NCI-H146 (cell line): ENCODE measurements around the gene FAM53B.

Experiments used
- DNase-seq: peaks from one replicate; lab custom pipeline; 2025; lab: John Stamatoyannopoulos, UW

Gene FAM53B

DNA sequence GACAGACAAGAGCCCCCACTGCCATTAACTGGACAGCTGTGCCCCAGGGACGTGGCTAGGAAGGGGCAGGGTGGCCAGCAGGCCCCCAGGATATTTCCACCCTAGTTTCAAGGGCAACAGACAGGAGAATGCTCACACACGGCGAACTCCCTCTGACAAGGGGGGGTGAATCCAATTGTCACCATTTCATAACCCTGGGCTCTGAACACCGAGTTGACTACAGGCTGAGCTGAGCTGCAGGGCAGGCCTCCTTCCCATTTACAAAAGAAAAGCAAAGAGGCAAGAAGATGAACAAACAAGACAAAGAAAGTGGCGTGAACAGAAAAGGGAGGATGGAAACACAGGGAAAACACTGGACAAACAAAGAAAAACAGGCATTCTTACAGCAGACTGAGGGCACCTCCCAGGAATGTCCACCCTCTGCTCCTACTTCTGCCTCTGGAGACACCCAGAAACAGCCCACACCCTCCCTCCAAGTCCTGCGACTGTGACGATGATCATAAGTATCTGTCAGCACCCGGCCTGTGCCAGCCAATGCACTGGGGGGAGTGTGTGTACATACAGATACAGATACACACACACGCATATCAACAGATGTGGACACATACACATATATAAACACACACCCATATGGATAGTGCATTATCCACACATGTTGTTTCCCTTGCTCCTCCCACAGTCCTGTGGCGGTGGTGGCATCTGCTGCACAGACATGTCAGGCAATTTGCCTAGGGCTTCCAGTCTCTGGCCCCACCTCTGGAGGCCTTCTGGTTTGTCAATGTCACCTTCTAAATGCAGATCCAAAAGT is 66.2 kb downstream of the FAM53B start:
- no peak for DNase-seq

DNA sequence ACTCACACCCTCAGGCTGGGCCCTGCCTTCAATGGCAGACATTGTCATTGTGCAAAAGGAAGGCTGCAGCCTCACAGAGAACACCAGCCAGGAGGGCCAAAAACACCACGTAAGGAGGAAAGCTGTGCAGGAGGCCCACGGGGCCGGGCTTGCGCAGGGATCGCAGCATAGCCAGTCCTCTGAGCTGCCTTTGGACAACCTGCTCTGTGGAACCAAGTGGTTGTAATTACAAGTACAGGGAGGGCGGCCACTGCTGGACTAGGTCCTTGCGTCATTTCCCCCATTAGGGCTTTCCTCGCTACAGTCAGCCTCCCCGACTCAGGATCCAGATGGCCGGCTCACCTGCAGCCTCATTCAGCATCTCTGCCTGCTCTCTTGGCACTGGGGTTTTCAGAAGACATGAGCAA is 66.9 kb downstream of the FAM53B start:
- DNase-seq, result no peak

DNA sequence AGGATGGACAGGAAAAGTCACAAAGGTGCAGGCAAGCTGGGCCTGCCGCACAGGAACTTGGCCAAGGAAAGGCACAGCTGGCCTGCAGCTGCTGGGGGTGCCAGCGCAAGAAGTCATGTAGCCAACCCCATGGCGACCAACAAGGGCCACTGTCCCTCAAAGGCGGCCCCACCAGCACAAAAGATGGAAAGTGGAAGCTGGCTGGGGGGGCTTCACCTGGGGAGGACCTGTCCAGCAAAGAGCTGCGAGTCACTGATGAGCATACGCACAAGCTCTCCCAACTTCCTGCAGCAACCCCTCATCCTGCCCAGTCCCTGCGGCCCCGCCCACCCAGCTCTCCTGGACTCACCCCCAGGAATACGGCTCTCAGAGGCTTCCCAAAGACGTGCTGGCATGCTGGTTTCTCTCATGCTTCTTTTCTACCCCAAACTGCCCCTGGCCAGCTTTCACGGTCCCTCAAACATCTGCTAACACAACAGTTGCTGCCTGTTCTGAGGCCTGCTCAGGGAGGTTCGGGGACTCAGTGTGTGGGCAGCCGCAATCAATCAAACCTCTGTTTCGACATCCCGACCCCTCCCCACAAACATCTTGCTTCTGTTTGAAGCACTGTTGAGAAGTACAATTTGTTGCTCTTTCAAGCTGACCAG is 67.6 kb downstream of the FAM53B start:
- no peak for DNase-seq

- DNase-seq, result no peak
Measured at GRCh38 chr10:124675824-124676223, 68.4 kb downstream of the FAM53B start.

DNA sequence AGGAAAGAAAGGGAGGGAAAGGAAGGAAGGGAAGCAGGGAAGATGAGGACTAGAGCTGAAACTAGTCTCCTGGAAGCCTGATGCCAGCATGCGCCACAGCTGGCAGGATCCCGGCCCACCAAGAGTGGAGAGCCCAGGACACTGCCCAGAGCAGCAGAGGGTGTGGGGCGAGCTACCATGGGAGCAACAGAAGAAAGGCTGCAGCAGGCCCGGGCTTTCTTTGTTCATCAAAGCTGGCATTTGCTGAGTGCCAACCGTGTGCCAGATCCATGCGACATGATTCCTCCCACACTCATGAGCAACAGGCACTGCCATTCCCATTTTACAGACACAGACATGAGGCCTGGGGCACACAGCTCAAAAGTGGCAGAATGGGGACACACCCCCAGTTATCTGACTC is 68.9 kb downstream of the FAM53B start:
- DNase-seq, result no peak

DNA sequence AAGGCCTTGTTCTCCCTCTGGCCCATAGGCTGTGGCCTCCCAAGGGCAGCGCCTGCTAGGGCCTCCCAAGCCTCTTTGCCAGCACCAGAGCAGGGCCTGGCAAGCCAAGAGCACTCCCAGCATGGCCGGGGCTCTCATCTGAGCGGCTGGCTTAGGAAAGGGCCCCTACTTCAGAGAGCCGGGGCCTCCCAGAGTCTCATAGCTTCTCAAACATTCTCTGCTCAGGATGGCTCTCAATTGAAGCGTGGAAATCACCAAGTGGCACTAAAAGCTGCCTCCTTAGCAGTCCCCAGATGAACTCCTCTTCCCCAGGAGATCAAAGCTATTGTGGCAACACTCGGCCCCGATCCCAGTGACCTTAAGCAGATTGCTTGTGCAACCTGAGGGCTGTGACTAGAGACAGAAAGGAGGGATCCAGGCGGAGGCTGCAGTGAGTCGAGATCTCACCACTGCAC is 69.4 kb downstream of the FAM53B start:
- no peak for DNase-seq

GRCh38 chr10:124672181-124672638 is 72.0 kb downstream of the FAM53B start:
- no peak for DNase-seq

DNA sequence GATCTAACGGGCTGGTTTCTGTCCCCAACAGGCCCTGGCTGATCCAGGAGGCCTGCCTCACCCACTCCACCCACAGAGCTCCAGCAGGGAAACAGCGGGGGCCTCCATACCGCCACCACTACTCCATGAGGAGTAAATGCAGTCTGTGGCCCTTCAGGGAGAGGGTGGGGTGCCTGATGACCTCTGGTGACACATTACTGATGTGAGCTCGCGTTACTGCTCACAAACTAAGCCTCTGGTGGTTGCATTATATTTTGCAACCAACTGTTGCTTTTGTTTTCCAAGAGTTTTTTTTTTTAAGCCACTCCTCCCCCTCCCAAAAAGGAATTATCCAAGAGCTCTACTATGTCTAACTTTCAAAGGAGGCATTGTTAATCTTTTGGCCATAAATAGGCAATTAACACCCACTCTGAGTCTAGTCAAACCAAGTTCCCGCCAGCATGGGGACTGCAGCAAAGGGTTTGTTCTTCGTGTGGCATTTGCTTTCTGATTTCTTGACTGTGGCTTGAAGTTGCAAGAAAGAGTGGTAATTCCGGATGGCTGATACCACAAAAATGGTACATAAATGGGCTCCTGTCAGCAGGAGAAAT is 72.6 kb downstream of the FAM53B start:
- no peak for DNase-seq

DNA sequence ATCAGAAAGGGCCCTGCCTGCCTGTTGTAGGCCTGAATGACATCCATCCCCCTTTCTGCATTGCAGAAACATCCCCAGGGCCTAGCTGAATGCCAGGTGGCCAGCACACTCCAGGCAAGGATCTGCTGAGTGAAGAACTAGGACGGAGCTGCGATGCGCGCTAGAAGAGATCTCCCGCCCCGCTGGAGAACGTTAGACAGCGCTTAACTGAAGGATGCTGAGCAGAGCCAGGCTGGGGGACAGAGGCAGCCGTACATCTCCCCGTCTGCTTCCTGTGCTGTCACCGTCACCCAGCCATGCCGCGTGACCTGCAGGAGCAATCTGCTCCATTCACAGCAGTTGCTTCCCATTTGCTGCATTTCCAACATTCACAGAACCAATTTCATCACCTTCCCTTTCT is 73.3 kb downstream of the FAM53B start:
- DNase-seq, result no peak

GRCh38 chr10:124669824-124670654 is 74.1 kb downstream of the FAM53B start:
- DNase-seq, result no peak

DNA sequence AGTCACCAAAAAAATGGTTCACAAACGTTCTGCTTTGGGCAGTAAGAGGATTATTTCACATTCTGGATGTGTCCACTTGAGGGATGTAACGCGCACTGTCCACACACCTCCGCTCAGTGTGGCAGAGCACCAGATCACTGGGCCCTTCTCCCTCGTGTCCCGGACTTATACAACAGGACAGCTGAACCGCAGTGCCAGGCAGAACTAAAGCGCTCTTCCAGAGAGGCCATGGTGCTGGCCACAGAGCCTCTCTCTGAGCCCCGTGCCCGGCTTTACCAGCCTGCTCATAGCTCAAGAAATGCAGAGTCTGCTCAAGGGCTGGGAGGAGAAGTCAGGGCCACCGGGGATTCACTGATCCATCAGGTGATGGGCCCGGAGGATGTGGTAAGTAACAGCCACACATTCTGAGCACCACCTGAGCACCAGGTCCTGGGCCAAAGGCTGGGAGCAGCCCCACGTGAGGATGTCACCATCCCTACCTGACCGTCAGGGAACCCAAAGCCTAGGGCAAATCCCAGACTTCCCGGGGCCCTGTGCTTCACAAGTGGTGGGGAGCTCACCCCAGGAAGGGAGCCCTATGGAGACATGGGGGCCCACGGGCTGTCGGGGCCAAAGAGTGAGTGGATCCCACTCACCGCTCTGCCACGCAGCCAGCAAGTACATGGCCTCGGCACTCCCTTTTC is 74.9 kb downstream of the FAM53B start:
- DNase-seq, result no peak

- DNase-seq, result no peak
Measured at GRCh38 chr10:124668517-124669051, 75.6 kb downstream of the FAM53B start.

DNA sequence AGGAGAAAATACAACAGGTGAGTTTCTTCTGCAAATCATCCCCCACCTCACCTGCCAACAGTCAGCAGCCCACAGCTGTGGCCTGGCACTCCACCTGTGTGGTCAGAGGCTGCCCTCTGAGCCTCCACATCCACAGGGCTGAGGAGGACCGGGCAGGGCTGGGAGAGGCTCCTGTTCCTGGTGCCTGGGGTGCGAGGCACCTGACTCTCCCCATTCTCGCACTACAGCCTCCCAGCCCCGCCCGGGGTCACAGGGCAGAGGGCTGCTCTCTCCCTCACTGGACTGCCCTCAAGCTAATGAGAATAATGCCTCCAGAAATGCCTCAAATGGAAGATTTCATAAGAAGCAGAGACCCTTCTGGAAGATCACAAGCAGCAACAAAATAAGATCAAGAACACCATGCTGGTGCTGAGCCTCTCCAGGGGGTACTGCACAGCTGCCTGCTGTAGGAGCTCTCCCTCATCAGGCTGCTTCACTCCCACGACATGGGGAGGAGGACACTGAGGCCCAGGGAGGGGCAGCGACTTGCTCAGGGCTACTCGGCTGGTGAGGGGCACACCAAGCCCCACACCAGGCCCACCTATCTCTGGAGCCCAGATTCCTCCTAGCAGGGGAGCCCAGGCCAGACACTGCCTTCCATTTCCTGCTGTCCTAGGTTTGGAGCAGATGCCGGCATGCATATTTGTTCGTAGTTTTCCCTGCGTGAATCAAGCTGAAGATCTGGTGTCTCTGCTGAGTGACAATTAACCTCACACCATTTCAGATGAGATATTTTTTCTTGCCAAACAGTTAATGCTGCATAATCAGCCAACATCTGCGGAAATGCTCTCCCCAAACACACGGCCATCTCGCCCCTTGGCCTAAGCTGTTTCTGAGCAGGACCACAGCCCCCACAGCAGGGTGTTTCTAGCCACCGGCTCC is 76.5 kb downstream of the FAM53B start:
- peak; percentile 19 for DNase-seq

GRCh38 chr10:124666494-124666893 is 77.7 kb downstream of the FAM53B start:
- no peak for DNase-seq

GRCh38 chr10:124665980-124666379 is 78.2 kb downstream of the FAM53B start:
- no peak for DNase-seq

GRCh38 chr10:124665558-124665957 is 78.6 kb downstream of the FAM53B start:
- DNase-seq, result no peak

DNA sequence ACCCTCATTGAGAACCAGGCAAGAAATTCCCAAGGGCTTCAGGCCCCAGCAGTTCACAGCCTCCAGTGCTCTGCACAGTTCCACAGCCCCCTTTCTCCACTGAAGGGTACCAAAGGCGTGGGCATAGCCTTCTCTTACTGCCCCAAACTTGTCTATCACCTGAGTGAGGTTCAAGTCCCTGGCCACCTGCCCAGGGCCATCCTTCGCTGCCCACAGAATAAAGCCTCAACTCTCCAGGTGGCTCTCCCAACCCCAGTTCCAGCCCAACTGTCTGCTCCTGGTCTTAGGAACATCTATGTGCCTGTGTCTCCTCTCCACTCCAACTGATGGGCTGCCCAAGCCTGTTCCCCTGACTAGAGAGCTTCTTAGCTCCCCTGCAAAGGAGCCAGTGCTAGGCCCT is 79.1 kb downstream of the FAM53B start:
- DNase-seq, result no peak

GRCh38 chr10:124663766-124664360 is 80.3 kb downstream of the FAM53B start:
- DNase-seq, result no peak

GRCh38 chr10:124663228-124663627 is 81.0 kb downstream of the FAM53B start:
- no peak for DNase-seq

GRCh38 chr10:124661660-124662180 is 82.5 kb downstream of the FAM53B start:
- no peak for DNase-seq
